HG02610 (cell line): ENCODE data around the gene TMEM259.

Source experiments
- ATAC-seq: cut with Tn5 transposase; IDR thresholded peaks from one replicate; pipeline ENCODE4 v1.9.1; 2021; ENCODE audit warnings: mild to moderate bottlenecking, moderate library complexity; ENCODE audit not compliant: unreplicated experiment

Gene TMEM259

DNA sequence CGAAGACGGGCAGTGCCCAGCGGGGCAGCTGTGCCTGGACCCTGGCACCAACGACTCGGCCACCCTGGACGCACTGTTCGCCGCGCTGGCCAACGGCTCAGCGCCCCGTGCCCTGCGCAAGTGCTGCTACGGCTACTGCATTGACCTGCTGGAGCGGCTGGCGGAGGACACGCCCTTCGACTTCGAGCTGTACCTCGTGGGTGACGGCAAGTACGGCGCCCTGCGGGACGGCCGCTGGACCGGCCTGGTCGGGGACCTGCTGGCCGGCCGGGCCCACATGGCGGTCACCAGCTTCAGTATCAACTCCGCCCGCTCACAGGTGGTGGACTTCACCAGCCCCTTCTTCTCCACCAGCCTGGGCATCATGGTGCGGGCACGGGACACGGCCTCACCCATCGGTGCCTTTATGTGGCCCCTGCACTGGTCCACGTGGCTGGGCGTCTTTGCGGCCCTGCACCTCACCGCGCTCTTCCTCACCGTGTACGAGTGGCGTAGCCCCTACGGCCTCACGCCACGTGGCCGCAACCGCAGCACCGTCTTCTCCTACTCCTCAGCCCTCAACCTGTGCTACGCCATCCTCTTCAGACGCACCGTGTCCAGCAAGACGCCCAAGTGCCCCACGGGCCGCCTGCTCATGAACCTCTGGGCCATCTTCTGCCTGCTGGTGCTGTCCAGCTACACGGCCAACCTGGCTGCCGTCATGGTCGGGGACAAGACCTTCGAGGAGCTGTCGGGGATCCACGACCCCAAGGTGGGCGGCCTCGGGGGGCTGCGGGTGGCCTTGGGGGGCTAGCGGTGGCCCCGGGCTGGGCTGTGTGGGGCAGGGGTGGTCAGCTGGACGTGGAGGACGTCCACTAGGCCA, 15.9 kb downstream of the TMEM259 start:
- no peak for ATAC-seq

- ATAC-seq = no peak
These were observed 16.6 kb downstream of the TMEM259 start for GRCh38 chr19:1004204-1004802.

DNA sequence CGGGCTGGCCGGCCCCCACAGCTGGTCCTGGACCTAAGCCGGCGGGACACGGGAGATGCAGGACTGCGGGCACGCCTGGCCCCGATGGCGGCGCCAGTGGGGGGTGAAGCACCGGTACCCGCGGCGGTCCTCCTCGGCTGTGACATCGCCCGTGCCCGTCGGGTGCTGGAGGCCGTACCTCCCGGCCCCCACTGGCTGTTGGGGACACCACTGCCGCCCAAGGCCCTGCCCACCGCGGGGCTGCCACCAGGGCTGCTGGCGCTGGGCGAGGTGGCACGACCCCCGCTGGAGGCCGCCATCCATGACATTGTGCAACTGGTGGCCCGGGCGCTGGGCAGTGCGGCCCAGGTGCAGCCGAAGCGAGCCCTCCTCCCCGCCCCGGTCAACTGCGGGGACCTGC, 17.6 kb downstream of the TMEM259 start:
- ATAC-seq = no peak

DNA sequence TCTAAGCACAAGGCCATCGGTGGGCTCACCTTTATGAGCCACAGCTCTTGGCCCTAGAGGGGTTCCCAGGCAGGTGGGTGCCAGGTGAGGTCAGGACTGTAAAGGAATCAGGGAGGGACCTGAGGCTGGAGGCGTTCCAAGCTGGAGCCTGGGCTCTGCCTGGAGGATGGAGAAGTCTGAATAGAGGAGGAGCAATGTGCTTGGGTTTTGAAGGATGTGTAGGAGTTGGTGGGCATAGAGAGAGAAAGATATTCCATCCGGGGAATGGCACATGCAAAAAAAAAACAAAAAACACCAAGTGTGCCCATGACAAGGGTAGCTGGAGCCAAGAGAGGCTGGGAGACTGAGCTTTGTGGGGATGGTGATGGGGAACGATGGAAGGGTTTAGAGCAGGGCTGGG, 18.3 kb downstream of the TMEM259 start:
- no peak for ATAC-seq

GRCh38 chr19:1001538-1002166, 19.3 kb downstream of the TMEM259 start:
- ATAC-seq = no peak

GRCh38 chr19:1000591-1001537, 20.1 kb downstream of the TMEM259 start:
- no peak for ATAC-seq

- no peak for ATAC-seq
These were observed 20.8 kb downstream of the TMEM259 start, which contains the start of gene GRIN3B for GRCh38 chr19:1000095-1000494. TSS of gene GRIN3B (plus strand) at chr19:1000419. CDS start at chr19:1000438, 19 bp downstream.

- ATAC-seq = no peak
These were observed 21.6 kb downstream of the TMEM259 start for GRCh38 chr19:999379-999719.

DNA sequence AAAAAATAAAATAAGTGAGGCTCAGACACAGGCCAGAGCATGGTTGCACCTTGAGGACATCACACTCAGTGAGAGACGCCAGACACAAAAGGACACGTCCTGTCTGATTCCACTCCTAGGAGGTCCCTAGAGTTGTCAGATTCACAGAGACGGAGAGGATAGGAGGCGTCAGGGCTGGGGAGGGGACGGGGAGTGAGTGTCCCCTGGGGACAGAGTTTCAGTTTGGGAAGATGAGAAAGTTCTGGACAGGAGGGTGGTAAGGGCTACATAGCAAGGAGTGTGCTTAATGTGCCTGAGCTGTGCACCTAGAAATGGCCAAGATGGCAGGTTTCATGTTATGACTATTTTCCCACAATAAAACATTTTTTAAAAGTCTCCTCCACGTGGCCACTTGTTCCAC, 22.9 kb downstream of the TMEM259 start:
- ATAC-seq = no peak

DNA sequence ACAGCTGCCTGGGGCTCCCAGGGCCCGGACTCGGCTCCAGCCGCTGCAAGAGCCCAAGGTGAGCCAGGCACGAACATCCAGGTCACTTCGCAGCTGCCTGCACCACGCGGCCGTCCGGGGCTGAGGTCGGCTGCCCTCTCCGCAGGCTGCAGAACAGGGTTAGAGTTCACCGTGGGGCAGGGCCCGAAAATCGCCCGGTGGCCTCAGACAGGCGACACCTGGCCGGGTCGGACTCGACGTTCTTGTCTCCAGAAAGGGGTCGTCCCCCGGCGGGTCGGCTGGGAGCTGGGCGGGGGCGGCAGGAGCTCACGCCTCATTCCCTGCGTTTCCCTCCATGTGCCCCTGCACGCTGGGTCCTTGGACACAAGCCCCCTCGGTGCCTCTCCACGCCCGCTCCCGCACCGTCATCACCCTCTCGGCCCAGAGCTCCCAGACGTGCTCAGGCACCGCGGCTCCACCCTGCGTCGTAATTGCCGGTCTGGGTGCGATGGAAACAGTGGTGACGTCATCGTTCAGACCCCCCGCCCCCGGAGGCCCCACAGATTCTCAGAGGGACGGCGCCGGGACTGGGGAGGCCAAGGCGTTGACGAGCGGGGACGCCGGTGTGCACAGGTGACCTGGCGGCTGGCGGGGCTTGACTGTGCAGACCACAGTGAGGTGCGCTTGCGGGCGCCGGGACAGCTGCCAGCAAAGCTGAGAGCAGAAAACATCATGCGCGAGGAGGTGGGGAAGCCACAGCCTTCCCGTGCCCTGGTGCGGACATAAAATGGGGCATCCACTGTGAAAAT, 24.7 kb downstream of the TMEM259 start:
- no peak for ATAC-seq

GRCh38 chr19:995051-995827, 25.7 kb downstream of the TMEM259 start:
- no peak for ATAC-seq

GRCh38 chr19:994516-994915, 26.4 kb downstream of the TMEM259 start:
- no peak for ATAC-seq

GRCh38 chr19:993831-994393, 27.0 kb downstream of the TMEM259 start:
- ATAC-seq = no peak

DNA sequence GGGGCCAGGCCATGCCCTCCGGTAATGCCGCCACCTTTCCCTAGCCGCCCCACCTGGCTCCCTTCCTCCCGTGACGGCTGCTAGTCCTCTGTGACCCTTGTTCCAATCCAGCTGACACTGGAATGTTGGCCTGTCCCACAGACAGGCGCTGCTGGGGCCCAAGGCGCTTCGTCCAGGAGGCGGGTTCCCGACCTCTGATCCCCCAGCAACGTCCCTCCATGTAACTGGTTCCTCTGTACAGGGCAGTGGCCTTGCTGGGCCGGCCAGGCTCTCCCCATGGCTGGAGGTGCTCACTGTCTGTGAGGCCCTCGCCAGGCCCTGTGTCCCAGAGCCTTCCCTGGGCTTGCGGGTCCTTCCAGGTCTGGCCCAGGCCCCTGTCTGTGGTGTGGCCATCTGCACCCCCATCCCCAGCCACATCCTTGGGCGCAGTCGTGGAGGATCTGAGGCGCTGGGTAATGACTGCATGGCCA, 27.5 kb downstream of the TMEM259 start:
- no peak for ATAC-seq

DNA sequence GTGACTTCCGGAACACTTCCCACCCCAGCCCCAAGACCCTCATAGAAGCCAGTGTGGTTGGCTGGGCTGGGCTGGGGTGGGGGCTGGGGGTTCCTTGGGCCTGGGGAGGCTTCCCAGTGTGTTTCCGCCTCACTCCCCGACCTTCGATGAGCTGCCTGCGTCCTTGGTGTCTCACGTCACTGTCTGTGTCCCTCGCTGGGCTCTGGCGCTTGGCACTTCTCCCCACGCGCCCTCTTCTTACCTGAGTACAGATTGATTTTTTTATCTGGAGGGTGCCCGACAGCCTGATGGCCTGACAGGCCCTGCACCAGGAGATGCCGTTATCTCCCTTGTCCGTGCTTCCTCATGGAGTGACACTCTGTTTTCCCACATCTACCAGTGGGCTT, 28.3 kb downstream of the TMEM259 start:
- ATAC-seq = no peak

DNA sequence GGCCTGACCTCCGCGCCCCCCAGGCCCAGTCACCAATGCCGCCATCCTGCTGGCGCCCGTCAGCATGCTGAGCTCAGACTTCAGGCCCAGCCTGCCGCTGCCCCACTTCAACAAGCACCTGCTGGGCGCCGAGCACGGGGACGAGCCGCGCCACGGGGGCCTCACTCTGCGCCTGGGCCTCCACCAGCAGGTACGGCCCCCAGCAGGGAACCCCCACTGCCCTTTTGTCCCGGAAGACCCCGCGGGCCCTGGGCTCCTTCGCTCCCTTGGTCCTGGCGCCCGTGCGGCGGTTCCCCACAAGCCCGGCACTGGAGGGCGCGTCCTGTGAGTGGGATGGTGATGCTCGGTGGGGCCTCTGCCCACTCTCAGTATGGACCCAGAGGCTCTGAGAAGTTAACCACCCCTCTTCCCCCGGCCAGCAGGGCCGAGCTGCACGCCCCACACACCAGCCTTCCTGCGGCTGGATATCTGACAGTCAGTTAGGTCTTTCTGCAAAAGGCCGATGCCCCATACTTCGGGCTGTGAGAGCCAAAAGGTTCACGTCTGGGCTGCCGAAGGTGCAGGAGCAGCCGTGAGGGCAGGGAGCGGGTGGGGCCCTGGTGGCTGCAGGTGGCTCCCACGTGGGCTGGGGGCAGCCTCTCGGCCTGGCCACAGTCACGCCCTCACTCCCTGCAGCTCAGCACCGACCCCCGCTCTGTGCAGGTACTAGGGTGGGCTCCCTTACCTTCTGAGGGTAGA, 28.8 kb downstream of the TMEM259 start:
- no peak for ATAC-seq

GRCh38 chr19:991174-991931, 29.6 kb downstream of the TMEM259 start:
- no peak for ATAC-seq

DNA sequence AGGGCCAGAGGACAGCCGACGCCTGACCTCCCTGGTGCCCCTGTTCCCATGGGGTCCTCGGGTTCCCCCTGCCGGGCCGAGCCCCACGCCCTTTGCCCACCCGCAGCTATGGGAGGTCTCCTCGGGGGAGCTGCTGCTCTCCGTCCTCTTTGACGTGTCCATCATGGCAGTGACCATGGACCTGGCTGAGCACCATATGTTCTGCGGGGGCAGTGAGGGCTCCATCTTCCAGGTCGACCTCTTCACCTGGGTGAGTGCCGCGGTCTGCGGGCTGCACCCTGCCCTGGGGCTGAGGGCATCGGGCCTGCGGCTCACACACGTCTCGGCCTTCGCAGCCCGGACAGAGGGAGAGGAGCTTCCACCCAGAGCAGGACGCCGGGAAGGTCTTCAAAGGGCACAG, 30.2 kb downstream of the TMEM259 start:
- ATAC-seq = no peak
